ENCODE measurements around the gene PPIAL4G. TPM values are rescaled to one million over a fixed set of nuclear protein-coding genes. Genes with fewer than 3 reads are reported as not detected.

Gene PPIAL4G
- total and polyA plus RNA-seq, 2 of the 13 experiments (the other 11 are each of a cell fraction or from before 2014, with no cell fraction given) = not detected

DNA sequence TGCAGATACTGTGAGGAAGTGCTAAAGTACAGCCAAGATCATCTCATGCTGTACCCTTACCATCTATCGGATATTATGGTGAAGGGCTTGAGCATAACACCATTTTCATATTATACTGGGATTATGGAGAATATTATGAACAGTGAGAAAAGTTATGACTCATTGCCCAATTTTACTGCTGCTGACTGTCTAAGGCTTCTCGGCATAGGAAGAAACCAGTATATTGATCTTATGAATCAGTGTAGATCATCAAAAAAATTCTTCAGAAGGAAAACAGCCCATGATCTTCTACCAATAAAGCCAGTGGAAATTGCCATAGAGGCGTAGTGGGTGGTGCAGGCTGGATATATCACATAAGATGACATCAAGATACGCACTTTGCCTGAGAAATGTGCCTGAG is 47.7 kb downstream of the PPIAL4G start:
- Histone ChIP-seq H3K79me2 (ENCODE audit: insufficient read depth, low read length) (no peaks in the 10 kb centered on the region), H3K4me2 (ENCODE audit: low read depth, low read length) (no peak overlapping the region), H4K20me1 (ENCODE audit: insufficient read depth, low read length) (no peaks in the 10 kb centered on the region), H3K27me3 (ENCODE audit: control insufficient read depth in 1 of 2, insufficient read depth in 2 of 2, low read length in 2 of 2) (no peaks in the 10 kb centered on the region), H3K9ac (ENCODE audit: insufficient read depth, low read depth, low read length) (no peak overlapping the region), H2AFZ (ENCODE audit: low read length) (no peak overlapping the region), H3K27ac (ENCODE audit: extremely low read length, insufficient read depth, low read length) (no peak overlapping the region), H3K9me3 (ENCODE audit: low read length) (no peaks in the 10 kb centered on the region), H3K4me3 (replicated peaks in 1 of 3; ENCODE audit: insufficient read depth in 1 of 3, low read depth in 2 of 3, low read length in 3 of 3) (no peak overlapping the region), H3K36me3 (replicated peaks in 1 of 2; ENCODE audit: control insufficient read depth in 1 of 2, insufficient read depth in 2 of 2, low read length in 2 of 2) (peaks cover 0 to 4% of the 10 kb centered on the region in 2 experiments; a peak in 1 of 5 replicates), H3K4me1 (ENCODE audit: insufficient read depth, low read length) (peaks cover 2% of the 10 kb centered on the region)
- DNase-seq (ENCODE audit: low spot score) (no peak), FAIRE-seq (no peak), ATAC-seq (no peak)
- no TSS peak for BruUV-seq (replicated peaks)
- intact Hi-C loops (cut with micrococcal nuclease; ENCODE audit: unreplicated experiment) = no loop called here
- 93% methylated on average over 4 of the region's 4 CpGs for WGBS (ENCODE audit: low lambda C conversion rate)
- in situ Hi-C loops (cut with HindIII; ENCODE audit: extremely low pct_ligation_motif_present, low pct_unique_long_range_greater_than_20kb) = loop anchor here (10.0 kb wide), 1 partner anchor 51 kb away; no protein-coding TSS in a partner anchor
- ChIA-PET CTCF (ENCODE audit: low intra/inter-chr PET ratio, low total read pairs) (no interaction called here), POLR2A (no interaction called here)
- no peak for TF ChIP-seq ZNF143 (CRISPR knock-in tag; IDR thresholded peaks at IDR 0.05)
- TF ChIP-seq, protein P1, sequence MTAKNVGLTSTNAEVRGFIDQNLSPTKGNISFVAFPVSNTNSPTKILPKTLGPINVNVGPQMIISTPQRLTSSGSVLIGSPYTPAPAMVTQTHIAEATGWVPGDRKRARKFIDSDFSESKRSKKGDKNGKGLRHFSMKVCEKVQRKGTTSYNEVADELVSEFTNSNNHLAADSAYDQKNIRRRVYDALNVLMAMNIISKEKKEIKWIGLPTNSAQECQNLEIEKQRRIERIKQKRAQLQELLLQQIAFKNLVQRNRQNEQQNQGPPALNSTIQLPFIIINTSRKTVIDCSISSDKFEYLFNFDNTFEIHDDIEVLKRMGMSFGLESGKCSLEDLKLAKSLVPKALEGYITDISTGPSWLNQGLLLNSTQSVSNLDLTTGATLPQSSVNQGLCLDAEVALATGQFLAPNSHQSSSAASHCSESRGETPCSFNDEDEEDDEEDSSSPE (CRISPR knock-in tag; IDR thresholded peaks at IDR 0.05) = no peak
- TF ChIP-seq, protein P2, sequence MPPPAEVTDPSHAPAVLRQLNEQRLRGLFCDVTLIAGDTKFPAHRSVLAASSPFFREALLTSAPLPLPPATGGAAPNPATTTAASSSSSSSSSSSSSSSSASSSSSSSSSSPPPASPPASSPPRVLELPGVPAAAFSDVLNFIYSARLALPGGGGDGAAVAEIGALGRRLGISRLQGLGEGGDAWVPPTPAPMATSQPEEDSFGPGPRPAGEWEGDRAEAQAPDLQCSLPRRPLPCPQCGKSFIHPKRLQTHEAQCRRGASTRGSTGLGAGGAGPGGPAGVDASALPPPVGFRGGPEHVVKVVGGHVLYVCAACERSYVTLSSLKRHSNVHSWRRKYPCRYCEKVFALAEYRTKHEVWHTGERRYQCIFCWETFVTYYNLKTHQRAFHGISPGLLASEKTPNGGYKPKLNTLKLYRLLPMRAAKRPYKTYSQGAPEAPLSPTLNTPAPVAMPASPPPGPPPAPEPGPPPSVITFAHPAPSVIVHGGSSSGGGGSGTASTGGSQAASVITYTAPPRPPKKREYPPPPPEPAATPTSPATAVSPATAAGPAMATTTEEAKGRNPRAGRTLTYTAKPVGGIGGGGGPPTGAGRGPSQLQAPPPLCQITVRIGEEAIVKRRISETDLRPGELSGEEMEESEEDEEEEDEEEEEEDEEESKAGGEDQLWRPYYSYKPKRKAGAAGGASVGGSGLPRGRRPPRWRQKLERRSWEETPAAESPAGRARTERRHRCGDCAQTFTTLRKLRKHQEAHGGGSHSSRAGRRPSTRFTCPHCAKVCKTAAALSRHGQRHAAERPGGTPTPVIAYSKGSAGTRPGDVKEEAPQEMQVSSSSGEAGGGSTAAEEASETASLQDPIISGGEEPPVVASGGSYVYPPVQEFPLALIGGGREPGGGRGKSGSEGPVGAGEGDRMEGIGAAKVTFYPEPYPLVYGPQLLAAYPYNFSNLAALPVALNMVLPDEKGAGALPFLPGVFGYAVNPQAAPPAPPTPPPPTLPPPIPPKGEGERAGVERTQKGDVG (CRISPR knock-in tag; IDR thresholded peaks at IDR 0.05; ENCODE audit: borderline replicate concordance) = no peak
- no peak for TF ChIP-seq ZNF570 (CRISPR knock-in tag; IDR thresholded peaks at IDR 0.05; ENCODE audit: borderline replicate concordance)
- no peak for TF ChIP-seq FOXP1 (IDR thresholded peaks at IDR 0.05)
- no peak for TF ChIP-seq FOXP1 (CRISPR knock-in tag; IDR thresholded peaks at IDR 0.05)
- no peak for TF ChIP-seq MYNN (CRISPR knock-in tag; IDR thresholded peaks at IDR 0.05; ENCODE audit: low read depth)
- no peak for TF ChIP-seq MAFG (CRISPR knock-in tag; IDR thresholded peaks at IDR 0.05)
- TF ChIP-seq, protein P3, sequence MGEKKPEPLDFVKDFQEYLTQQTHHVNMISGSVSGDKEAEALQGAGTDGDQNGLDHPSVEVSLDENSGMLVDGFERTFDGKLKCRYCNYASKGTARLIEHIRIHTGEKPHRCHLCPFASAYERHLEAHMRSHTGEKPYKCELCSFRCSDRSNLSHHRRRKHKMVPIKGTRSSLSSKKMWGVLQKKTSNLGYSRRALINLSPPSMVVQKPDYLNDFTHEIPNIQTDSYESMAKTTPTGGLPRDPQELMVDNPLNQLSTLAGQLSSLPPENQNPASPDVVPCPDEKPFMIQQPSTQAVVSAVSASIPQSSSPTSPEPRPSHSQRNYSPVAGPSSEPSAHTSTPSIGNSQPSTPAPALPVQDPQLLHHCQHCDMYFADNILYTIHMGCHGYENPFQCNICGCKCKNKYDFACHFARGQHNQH (CRISPR knock-in tag; IDR thresholded peaks at IDR 0.05) = no peak
- TF ChIP-seq, protein P4, sequence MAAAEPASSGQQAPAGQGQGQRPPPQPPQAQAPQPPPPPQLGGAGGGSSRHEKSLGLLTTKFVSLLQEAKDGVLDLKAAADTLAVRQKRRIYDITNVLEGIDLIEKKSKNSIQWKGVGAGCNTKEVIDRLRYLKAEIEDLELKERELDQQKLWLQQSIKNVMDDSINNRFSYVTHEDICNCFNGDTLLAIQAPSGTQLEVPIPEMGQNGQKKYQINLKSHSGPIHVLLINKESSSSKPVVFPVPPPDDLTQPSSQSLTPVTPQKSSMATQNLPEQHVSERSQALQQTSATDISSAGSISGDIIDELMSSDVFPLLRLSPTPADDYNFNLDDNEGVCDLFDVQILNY (CRISPR knock-in tag; conservative IDR thresholded peaks at IDR 0.05) = no peak
- TF ChIP-seq NCOA2 (CRISPR knock-in tag; IDR thresholded peaks at IDR 0.05) = no peak
- no peak for TF ChIP-seq ZNF432 (CRISPR knock-in tag; IDR thresholded peaks at IDR 0.05; ENCODE audit: borderline replicate concordance)
- TF ChIP-seq ZNF282 (IDR thresholded peaks at IDR 0.05; ENCODE audit: partially characterized antibody) = no peak
- no peak for TF ChIP-seq RARA (CRISPR knock-in tag; IDR thresholded peaks at IDR 0.05)
- no peak for TF ChIP-seq TAF15 (IDR thresholded peaks at IDR 0.05; ENCODE audit: low read depth, low read length, poor library complexity, severe bottlenecking)
- TF ChIP-seq ZNF3 (CRISPR knock-in tag; IDR thresholded peaks at IDR 0.05) = no peak
- no peak for TF ChIP-seq ZNF354B (CRISPR knock-in tag; IDR thresholded peaks at IDR 0.05)
